ENCODE measurements around the gene NCKAP5.
A peak's percentile ranks its signal among the peaks of the same experiment; 100 is the strongest.

The NCKAP5 gene

GRCh38 chr2:133541376-133541775 is 26.9 kb downstream of the NCKAP5 start:
- Histone ChIP-seq H3K4ac (ENCODE audit: low read depth, low read length) (no peak overlapping the region), H3K79me1 (ENCODE audit: low read length) (no peaks in the 10 kb centered on the region), H3K4me3 (ENCODE audit: low read length) (no peak overlapping the region), H2AK5ac (ENCODE audit: low read length) (no peak overlapping the region), H3K4me2 (ENCODE audit: low read length) (no peak overlapping the region), H2BK5ac (ENCODE audit: low read length) (no peak overlapping the region), H4K5ac (ENCODE audit: low read length) (no peak overlapping the region), H3K56ac (ENCODE audit: low read length) (no peak overlapping the region), H2BK120ac (ENCODE audit: low read depth, low read length) (no peak overlapping the region), H3K36me3 (ENCODE audit: control insufficient read depth, insufficient read depth, low read length) (no peaks in the 10 kb centered on the region), H3K27me3 (ENCODE audit: insufficient read depth, low read length, poor library complexity) (no peaks in the 10 kb centered on the region), H3K23ac (ENCODE audit: low read length) (no peak overlapping the region), H3K4me1 (ENCODE audit: control insufficient read depth, low read depth, low read length) (no peaks in the 10 kb centered on the region), H2BK15ac (replicated peaks; ENCODE audit: low read depth) (no peak overlapping the region), H3K9ac (ENCODE audit: low read length) (no peak overlapping the region), H3K79me2 (ENCODE audit: control insufficient read depth, insufficient read depth, low read length) (no peaks in the 10 kb centered on the region), H3K27ac (ENCODE audit: low read depth, low read length) (no peak overlapping the region), H4K8ac (ENCODE audit: low read depth, low read length) (no peak overlapping the region), H3K18ac (ENCODE audit: low read length) (no peak overlapping the region)
- no peak for DNase-seq
- no CpG with 5 or more reads among the region's 1 CpG for WGBS (ENCODE audit: extremely low coverage, insufficient coverage, low lambda C conversion rate)

GRCh38 chr2:133532919-133533318 is 35.3 kb downstream of the NCKAP5 start:
- Histone ChIP-seq H3K79me2 (ENCODE audit: control insufficient read depth, insufficient read depth, low read length) (no peaks in the 10 kb centered on the region), H3K56ac (ENCODE audit: low read length) (no peak overlapping the region), H3K27ac (ENCODE audit: low read depth, low read length) (no peak overlapping the region), H3K79me1 (ENCODE audit: low read length) (no peaks in the 10 kb centered on the region), H3K4me1 (ENCODE audit: control insufficient read depth, low read depth, low read length) (no peaks in the 10 kb centered on the region), H4K5ac (ENCODE audit: low read length) (no peak overlapping the region), H3K4ac (ENCODE audit: low read depth, low read length) (no peak overlapping the region), H3K27me3 (ENCODE audit: insufficient read depth, low read length, poor library complexity) (no peaks in the 10 kb centered on the region), H3K4me3 (ENCODE audit: low read length) (no peak overlapping the region), H3K4me2 (ENCODE audit: low read length) (no peak overlapping the region), H2BK15ac (replicated peaks; ENCODE audit: low read depth) (no peak overlapping the region), H3K36me3 (ENCODE audit: control insufficient read depth, insufficient read depth, low read length) (no peaks in the 10 kb centered on the region), H3K18ac (ENCODE audit: low read length) (no peak overlapping the region), H2BK5ac (ENCODE audit: low read length) (no peak overlapping the region), H4K8ac (ENCODE audit: low read depth, low read length) (no peak overlapping the region), H2AK5ac (ENCODE audit: low read length) (no peak overlapping the region), H2BK120ac (ENCODE audit: low read depth, low read length) (no peak overlapping the region), H3K9ac (ENCODE audit: low read length) (no peak overlapping the region), H3K23ac (ENCODE audit: low read length) (no peak overlapping the region)
- no CpG with 5 or more reads among the region's 4 CpGs for WGBS (ENCODE audit: extremely low coverage, insufficient coverage, low lambda C conversion rate)
- DNase-seq, result no peak

GRCh38 chr2:133531382-133531781 is 36.9 kb downstream of the NCKAP5 start:
- Histone ChIP-seq H3K4ac (ENCODE audit: low read depth, low read length) (no peak overlapping the region), H3K79me2 (ENCODE audit: control insufficient read depth, insufficient read depth, low read length) (no peaks in the 10 kb centered on the region), H3K18ac (ENCODE audit: low read length) (no peak overlapping the region), H2BK5ac (ENCODE audit: low read length) (no peak overlapping the region), H3K79me1 (ENCODE audit: low read length) (no peaks in the 10 kb centered on the region), H3K9ac (ENCODE audit: low read length) (no peak overlapping the region), H4K5ac (ENCODE audit: low read length) (no peak overlapping the region), H2BK120ac (ENCODE audit: low read depth, low read length) (no peak overlapping the region), H3K27ac (ENCODE audit: low read depth, low read length) (no peak overlapping the region), H3K4me1 (ENCODE audit: control insufficient read depth, low read depth, low read length) (no peaks in the 10 kb centered on the region), H3K27me3 (ENCODE audit: insufficient read depth, low read length, poor library complexity) (no peaks in the 10 kb centered on the region), H3K4me3 (ENCODE audit: low read length) (no peak overlapping the region), H4K8ac (ENCODE audit: low read depth, low read length) (no peak overlapping the region), H3K36me3 (ENCODE audit: control insufficient read depth, insufficient read depth, low read length) (no peaks in the 10 kb centered on the region), H3K4me2 (ENCODE audit: low read length) (no peak overlapping the region), H2AK5ac (ENCODE audit: low read length) (no peak overlapping the region), H3K23ac (ENCODE audit: low read length) (no peak overlapping the region), H2BK15ac (replicated peaks; ENCODE audit: low read depth) (no peak overlapping the region), H3K56ac (ENCODE audit: low read length) (no peak overlapping the region)
- WGBS (ENCODE audit: extremely low coverage, insufficient coverage, low lambda C conversion rate), result no CpG with 5 or more reads among the region's 2 CpGs
- no peak for DNase-seq

GRCh38 chr2:133530645-133531044 is 37.6 kb downstream of the NCKAP5 start:
- H4K8ac ChIP-seq (ENCODE audit: low read depth, low read length), result no peak overlapping the region
- H3K23ac ChIP-seq (ENCODE audit: low read length), result no peak overlapping the region
- H3K4me3 ChIP-seq (ENCODE audit: low read length), result no peak overlapping the region
- no peaks in the 10 kb centered on the region for H3K27me3 ChIP-seq (ENCODE audit: insufficient read depth, low read length, poor library complexity)
- no peak overlapping the region for H3K9ac ChIP-seq (ENCODE audit: low read length)
- no peak overlapping the region for H2BK15ac ChIP-seq (replicated peaks; ENCODE audit: low read depth)
- no peak overlapping the region for H3K4me2 ChIP-seq (ENCODE audit: low read length)
- H4K5ac ChIP-seq (ENCODE audit: low read length), result no peak overlapping the region
- H2BK120ac ChIP-seq (ENCODE audit: low read depth, low read length), result no peak overlapping the region
- no peak overlapping the region for H3K56ac ChIP-seq (ENCODE audit: low read length)
- DNase-seq, result peak; percentile 10
- no peaks in the 10 kb centered on the region for H3K4me1 ChIP-seq (ENCODE audit: control insufficient read depth, low read depth, low read length)
- no peak overlapping the region for H3K27ac ChIP-seq (ENCODE audit: low read depth, low read length)
- H2AK5ac ChIP-seq (ENCODE audit: low read length), result no peak overlapping the region
- no peaks in the 10 kb centered on the region for H3K36me3 ChIP-seq (ENCODE audit: control insufficient read depth, insufficient read depth, low read length)
- H3K4ac ChIP-seq (ENCODE audit: low read depth, low read length), result no peak overlapping the region
- H3K79me1 ChIP-seq (ENCODE audit: low read length), result no peaks in the 10 kb centered on the region
- no peaks in the 10 kb centered on the region for H3K79me2 ChIP-seq (ENCODE audit: control insufficient read depth, insufficient read depth, low read length)
- no peak overlapping the region for H3K18ac ChIP-seq (ENCODE audit: low read length)
- no peak overlapping the region for H2BK5ac ChIP-seq (ENCODE audit: low read length)

- Histone ChIP-seq H3K9ac (ENCODE audit: low read length) (no peak overlapping the region), H3K18ac (ENCODE audit: low read length) (no peak overlapping the region), H3K27me3 (ENCODE audit: insufficient read depth, low read length, poor library complexity) (no peaks in the 10 kb centered on the region), H2BK5ac (ENCODE audit: low read length) (no peak overlapping the region), H3K36me3 (ENCODE audit: control insufficient read depth, insufficient read depth, low read length) (no peaks in the 10 kb centered on the region), H3K4me3 (ENCODE audit: low read length) (no peak overlapping the region), H4K8ac (ENCODE audit: low read depth, low read length) (no peak overlapping the region), H3K23ac (ENCODE audit: low read length) (no peak overlapping the region), H3K27ac (ENCODE audit: low read depth, low read length) (no peak overlapping the region), H2BK15ac (replicated peaks; ENCODE audit: low read depth) (no peak overlapping the region), H2AK5ac (ENCODE audit: low read length) (no peak overlapping the region), H4K5ac (ENCODE audit: low read length) (no peak overlapping the region), H3K79me2 (ENCODE audit: control insufficient read depth, insufficient read depth, low read length) (no peaks in the 10 kb centered on the region), H3K4ac (ENCODE audit: low read depth, low read length) (no peak overlapping the region), H3K4me1 (ENCODE audit: control insufficient read depth, low read depth, low read length) (no peaks in the 10 kb centered on the region), H3K79me1 (ENCODE audit: low read length) (no peaks in the 10 kb centered on the region), H3K56ac (ENCODE audit: low read length) (no peak overlapping the region), H2BK120ac (ENCODE audit: low read depth, low read length) (no peak overlapping the region), H3K4me2 (ENCODE audit: low read length) (no peak overlapping the region)
- WGBS (ENCODE audit: extremely low coverage, insufficient coverage, low lambda C conversion rate), result no CpG with 5 or more reads among the region's 3 CpGs
- no peak for DNase-seq
These were observed 41.5 kb downstream of the NCKAP5 start for GRCh38 chr2:133526530-133527300.
